Motor neuron (in vitro differentiated cells): ENCODE results near the gene COPS6. TPM values are rescaled to one million over a fixed set of nuclear protein-coding genes. Genes with fewer than 3 reads are reported as not detected.
A peak's percentile ranks its signal among the peaks of the same experiment; 100 is the strongest.

Source experiments
- ATAC-seq, 8 experiments: fragments of 200-7000 bp; cut with Tn5 transposase; replicated peaks in 6 of 8; 2 replicates each; pipeline ENCODE4 v1.8.0; 2021; ENCODE audit warnings: mild to moderate bottlenecking in 8 of 8, moderate library complexity in 8 of 8
- H3K27ac ChIP-seq, 2 donors: fragments of 250-450 bp; sonication (Bioruptor Pico); 2 replicates each; pipeline ENCODE4 v1.9.0; 2021; ENCODE audit warnings: antibody characterized with exemption in 2 of 2, mild to moderate bottlenecking in 2 of 2, moderate library complexity in 1 of 2
- H3K4me1 ChIP-seq, 2 donors: fragments of 250-450 bp; sonication (Bioruptor Pico); replicated peaks in 1 of 2; 2 replicates each; pipeline ENCODE4 v1.6.1; 2021; ENCODE audit warnings: antibody characterized with exemption in 2 of 2, mild to moderate bottlenecking in 2 of 2, moderate library complexity in 1 of 2
- H3K4me3 ChIP-seq, 5 donors: fragments of 250-450 bp; sonication (Bioruptor Pico); 2 replicates each; pipeline ENCODE4 v1.9.0; 2021; ENCODE audit warnings: antibody characterized with exemption in 5 of 5, mild to moderate bottlenecking in 5 of 5, moderate library complexity in 4 of 5
- WGBS, 10 experiments: fragments of 450-650 bp; shearing (Covaris generic); methylation state at CpG; one replicate each; pipeline ENCODE4 v1.0.0; 2022; 5-methylcytosine and 5-hydroxymethylcytosine counted together
- in situ Hi-C, 9 experiments: fragments of 400-800 bp; cut with MboI; loops; one replicate each; pipeline ENCODE4 v1.15.0; 2021; ENCODE audit warnings: low sequenced_read_pairs in 9 of 9, low pct_unique_long_range_greater_than_20kb in 2 of 9; ENCODE audit not compliant: unreplicated experiment in 9 of 9
- total RNA-seq, 8 experiments: library from RNA; unstranded; fragments of 300-600 nt; gene quantifications; 2 replicates each; pipeline versions ENCODE4 v1.2.3 to v1.2.4, GENCODE V29; 2022

COPS6 gene
- total RNA-seq: 100 to 1,000 TPM in 2 of 8 experiments, 10 to 100 TPM in 6; 36.8 to 128 (median 72.2) TPM

- WGBS, 10 experiments: 0 to 20% (median 1%) methylated on average over 1 to 17 of the region's 68 CpGs; no CpG with 5 or more reads in 3 of the 10 experiments
- peak within 1 kb of the TSS; percentile 78 to 93 for H3K27ac ChIP-seq
- peaks cover 10 to 12% of the 10 kb centered on the region in 2 donors for H3K4me1 ChIP-seq
- H3K4me3 ChIP-seq: peak within 1 kb of the TSS; percentile 59 to 94 (median 70)
- in situ Hi-C loops: no loop called here
- ATAC-seq: peak; percentile 15 to 88 (median 76)
These were observed at the start of gene COPS6 for GRCh38 chr7:100088621-100089457. Gene COPS6 (plus strand): TSS chr7:100088969. CDS start chr7:100088991, 22 bp downstream.

GRCh38 chr7:100040575-100040974, 48.2 kb upstream of the COPS6 start:
- Histone ChIP-seq H3K27ac (no peak overlapping the region), H3K4me1 (no peaks in the 10 kb centered on the region), H3K4me3 (no peak overlapping the region)
- in situ Hi-C loops: loop anchor here in 1 of 9 experiments (25.0 kb wide), 1 partner anchor 103 kb away; the partner anchor contains the start of gene GJC3
- WGBS, 10 experiments: 80 to 100% (median 94%) methylated on average over 1 to 7 of the region's 7 CpGs; no CpG with 5 or more reads in 3 of the 10 experiments
- no peak for ATAC-seq

- in situ Hi-C loops: loop anchor here in 1 of 9 experiments (25.0 kb wide), 1 partner anchor 107 kb away; the partner anchor contains the start of gene GJC3
- Histone ChIP-seq H3K27ac (no peak overlapping the region), H3K4me1 (peaks cover 3 to 4% of the 10 kb centered on the region in 2 donors), H3K4me3 (no peak overlapping the region)
- ATAC-seq: no peak
- 20 to 100% (median 83%) methylated on average over 1 to 5 of the region's 6 CpGs; no CpG with 5 or more reads in 2 of the 10 experiments for WGBS, 10 experiments
These were observed 44.1 kb upstream of the COPS6 start for GRCh38 chr7:100044718-100045117.

GRCh38 chr7:100048680-100049079, 40.1 kb upstream of the COPS6 start:
- WGBS, 10 experiments: 81 to 100% (median 96%) methylated on average over 1 to 4 of the region's 4 CpGs; no CpG with 5 or more reads in 4 of the 10 experiments
- no peak overlapping the region for H3K4me3 ChIP-seq
- in situ Hi-C loops: loop anchor here in 1 of 9 experiments (25.0 kb wide), 1 partner anchor 111 kb away; the partner anchor contains the start of gene GJC3
- peaks cover 10 to 12% of the 10 kb centered on the region in 2 donors for H3K4me1 ChIP-seq
- H3K27ac ChIP-seq: no peak overlapping the region
- ATAC-seq: no peak

GRCh38 chr7:100049441-100050291, 39.1 kb upstream of the COPS6 start, which contains the start of gene ZSCAN21:
Gene ZSCAN21 (plus strand): TSS chr7:100049774. CDS start chr7:100057007, 7,233 bp downstream.
- peaks cover 10 to 12% of the 10 kb centered on the region in 2 donors for H3K4me1 ChIP-seq
- peak; percentile 84 to 99 (median 98) for ATAC-seq
- 0 to 11% (median 0%) methylated on average over 1 to 21 of the region's 47 CpGs; no CpG with 5 or more reads in 1 of the 10 experiments for WGBS, 10 experiments
- in situ Hi-C loops: loop anchor here in 1 of 9 experiments (25.0 kb wide), 1 partner anchor 112 kb away; the partner anchor contains the start of gene GJC3
- H3K27ac ChIP-seq: peak within 1 kb of the TSS; percentile 82 to 89
- peak within 1 kb of the TSS; percentile 47 to 79 (median 68) for H3K4me3 ChIP-seq

- WGBS, 10 experiments: 83 to 100% (median 96%) methylated on average over 1 to 2 of the region's 3 CpGs; no CpG with 5 or more reads in 2 of the 10 experiments
- ATAC-seq: no peak
- in situ Hi-C loops: no loop called here
- H3K27ac ChIP-seq: no peak overlapping the region
- peaks cover 10 to 12% of the 10 kb centered on the region in 2 donors for H3K4me1 ChIP-seq
- H3K4me3 ChIP-seq: no peak overlapping the region
These were observed 37.2 kb upstream of the COPS6 start for GRCh38 chr7:100051611-100052010.

GRCh38 chr7:100053215-100053614, 35.6 kb upstream of the COPS6 start:
- Histone ChIP-seq H3K4me1 (peaks cover 10 to 12% of the 10 kb centered on the region in 2 donors), H3K27ac (no peak overlapping the region), H3K4me3 (no peak overlapping the region)
- WGBS, 10 experiments: 20 to 100% (median 75%) methylated on average over 1 to 3 of the region's 3 CpGs; no CpG with 5 or more reads in 2 of the 10 experiments
- ATAC-seq: peak in 5 of 8 experiments; percentile 10 to 71 (median 34)
- in situ Hi-C loops: no loop called here

GRCh38 chr7:100057006-100057405, 31.8 kb upstream of the COPS6 start:
- Histone ChIP-seq H3K27ac (no peak overlapping the region), H3K4me3 (no peak overlapping the region), H3K4me1 (no peaks in the 10 kb centered on the region)
- ATAC-seq: no peak
- in situ Hi-C loops: no loop called here
- 85 to 100% (median 93%) methylated on average over 1 to 6 of the region's 10 CpGs; no CpG with 5 or more reads in 3 of the 10 experiments for WGBS, 10 experiments

GRCh38 chr7:100059251-100059739, 29.5 kb upstream of the COPS6 start:
- WGBS, 10 experiments: 67 to 100% (median 93%) methylated on average over 1 to 5 of the region's 5 CpGs
- no peak overlapping the region for H3K4me3 ChIP-seq
- no peaks in the 10 kb centered on the region for H3K4me1 ChIP-seq
- ATAC-seq: no peak
- no peak overlapping the region for H3K27ac ChIP-seq
- in situ Hi-C loops: no loop called here

- H3K27ac ChIP-seq: no peak overlapping the region
- H3K4me1 ChIP-seq: no peaks in the 10 kb centered on the region
- in situ Hi-C loops: no loop called here
- WGBS, 10 experiments: 81 to 100% (median 95%) methylated on average over 2 to 10 of the region's 11 CpGs
- no peak for ATAC-seq
- H3K4me3 ChIP-seq: no peak overlapping the region
These were observed 27.1 kb upstream of the COPS6 start for GRCh38 chr7:100061518-100062193.

GRCh38 chr7:100063376-100063775, 25.4 kb upstream of the COPS6 start:
- 79 to 100% (median 100%) methylated on average over 1 to 4 of the region's 4 CpGs; no CpG with 5 or more reads in 2 of the 10 experiments for WGBS, 10 experiments
- Histone ChIP-seq H3K27ac (no peak overlapping the region), H3K4me1 (no peaks in the 10 kb centered on the region), H3K4me3 (no peak overlapping the region)
- in situ Hi-C loops: no loop called here
- no peak for ATAC-seq

GRCh38 chr7:100064162-100064561, 24.6 kb upstream of the COPS6 start:
- Histone ChIP-seq H3K27ac (no peak overlapping the region), H3K4me3 (no peak overlapping the region), H3K4me1 (no peaks in the 10 kb centered on the region)
- WGBS, 10 experiments: 87 to 100% (median 96%) methylated on average over 2 to 5 of the region's 9 CpGs; no CpG with 5 or more reads in 5 of the 10 experiments
- ATAC-seq: no peak
- in situ Hi-C loops: no loop called here
